SK-N-DZ (cell line): ENCODE data around the gene SRM.
"Not testable (repeated sequence)": the region's sequence is repeated elsewhere in the genome, so short reads cannot be mapped to it uniquely, and the experiment has no call there.

ENCODE experiments used
- DNase-seq: peaks from one replicate; pipeline ENCODE4 v3.0.0-alpha.2; 2015; ENCODE audit warnings: low spot score

The SRM gene

GRCh38 chr1:11044849-11045427 is 14.9 kb downstream of the SRM start:
- no peak for DNase-seq

GRCh38 chr1:11044086-11044848 is 15.6 kb downstream of the SRM start:
- no peak for DNase-seq

GRCh38 chr1:11042995-11043874 is 16.6 kb downstream of the SRM start:
- DNase-seq: no peak

GRCh38 chr1:11042065-11042464 is 17.8 kb downstream of the SRM start:
- no peak for DNase-seq

GRCh38 chr1:11041048-11041447 is 18.8 kb downstream of the SRM start:
- DNase-seq: no peak

- DNase-seq: not testable (repeated sequence)
Measured at GRCh38 chr1:11040105-11040429, 19.8 kb downstream of the SRM start.

- no peak for DNase-seq
Measured at GRCh38 chr1:11039351-11040104, 20.3 kb downstream of the SRM start.

- DNase-seq: peak; percentile 73
Measured at GRCh38 chr1:11037740-11038182, 22.1 kb downstream of the SRM start.

GRCh38 chr1:11037019-11037739 is 22.6 kb downstream of the SRM start:
- not testable (repeated sequence) for DNase-seq

GRCh38 chr1:11031624-11032262 is 28.1 kb downstream of the SRM start:
- DNase-seq: no peak

GRCh38 chr1:11030865-11031264 is 29.0 kb downstream of the SRM start:
- DNase-seq: no peak

- DNase-seq: no peak
Measured at GRCh38 chr1:11028018-11028417, 31.8 kb downstream of the SRM start.

- DNase-seq: no peak
Measured at GRCh38 chr1:11027316-11027715, 32.5 kb downstream of the SRM start.

GRCh38 chr1:11026903-11027302 is 32.9 kb downstream of the SRM start:
- no peak for DNase-seq

GRCh38 chr1:11026052-11026451 is 33.8 kb downstream of the SRM start:
- no peak for DNase-seq

GRCh38 chr1:11025618-11026017 is 34.2 kb downstream of the SRM start:
- DNase-seq: no peak

GRCh38 chr1:11024874-11025203 is 35.0 kb downstream of the SRM start:
- no peak for DNase-seq

- no peak for DNase-seq
Measured at GRCh38 chr1:11024154-11024873, 35.5 kb downstream of the SRM start.

GRCh38 chr1:11023201-11023600 is 36.6 kb downstream of the SRM start:
- DNase-seq: no peak

GRCh38 chr1:11019971-11020370 is 39.8 kb downstream of the SRM start:
- no peak for DNase-seq
